Lung (tissue), 12 donors: ENCODE measurements around the gene NCS1. TPM values are rescaled to one million over a fixed set of nuclear protein-coding genes. Genes with fewer than 3 reads are reported as not detected.

Source experiments
- ATAC-seq: fragments of 200-7000 bp; cut with Tn5 transposase; one replicate; pipeline ENCODE4 v1.9.1; 2020; ENCODE audit warnings: moderate number of reproducible peaks; ENCODE audit not compliant: insufficient read depth, low FRiP score
- DNase-seq, 3 donors: peaks; one replicate each; pipeline ENCODE4 v3.0.0-alpha.2; 2013 to 2017
- H3K27ac ChIP-seq, 2 donors: one replicate each; pipeline ENCODE4 v1.5.1; 2013; ENCODE audit warnings: mild to moderate bottlenecking in 2 of 2, moderate library complexity in 2 of 2, control low read depth in 1 of 2, inconsistent platforms in 1 of 2, low read depth in 1 of 2, low read length in 1 of 2
- H3K27me3 ChIP-seq, 3 donors: one replicate each; pipeline ENCODE4 v1.5.1; 2013; ENCODE audit warnings: low read length in 2 of 3; ENCODE audit not compliant: control insufficient read depth in 3 of 3, insufficient read depth in 3 of 3
- H3K36me3 ChIP-seq, 4 donors: one replicate each; pipeline ENCODE4 v1.5.1; 2013; ENCODE audit warnings: low read length in 4 of 4, mild to moderate bottlenecking in 1 of 4, moderate library complexity in 1 of 4; ENCODE audit not compliant: control insufficient read depth in 4 of 4, insufficient read depth in 4 of 4
- H3K4me1 ChIP-seq, 5 donors: one replicate each; pipeline ENCODE4 v1.5.1; 2013; ENCODE audit warnings: low read length in 5 of 5, mild to moderate bottlenecking in 2 of 5, moderate library complexity in 1 of 5; ENCODE audit not compliant: control insufficient read depth in 5 of 5, insufficient read depth in 5 of 5
- H3K4me3 ChIP-seq: one replicate; pipeline ENCODE4 v1.5.1; 2013; ENCODE audit warnings: mild to moderate bottlenecking, control low read depth, moderate library complexity
- H3K9ac ChIP-seq, 2 donors: one replicate each; pipeline ENCODE4 v1.5.1; 2013; ENCODE audit warnings: low read length in 2 of 2, control low read depth in 1 of 2; ENCODE audit not compliant: insufficient read depth in 1 of 2
- H3K9me3 ChIP-seq, 4 donors: one replicate each; pipeline ENCODE4 v1.5.1; 2013; ENCODE audit warnings: low read length in 3 of 4, mild to moderate bottlenecking in 1 of 4, moderate library complexity in 1 of 4; ENCODE audit not compliant: control insufficient read depth in 4 of 4, insufficient read depth in 3 of 4
- CTCF ChIP-seq: IDR thresholded peaks from 2 replicates; pipeline ENCODE4 v1.5.1; 2012; ENCODE audit warnings: mild to moderate bottlenecking; ENCODE audit errors: control extremely low read depth, extremely low read depth
- WGBS, 2 donors: extraction: QIAGEN DNeasy Blood & Tissue Kit; methylation state at CpG; one replicate each; pipeline ENCODE4 v1.1.7; 2013; 5-methylcytosine and 5-hydroxymethylcytosine counted together
- polyA plus RNA-seq, 2 donors: library from polyadenylated mRNA; stranded (reverse); fragments of 200-250 nt; gene quantifications; one replicate each; pipeline ENCODE4 v1.2.1, GENCODE V29; 2013
- total RNA-seq, 2 donors: library from RNA; depleted of rRNA in 1 of 2; stranded (reverse); fragments of >200 nt in 1 of 2; gene quantifications; one replicate each; pipeline ENCODE4 v1.2.1, GENCODE V29; 2014 to 2021
- donor health status: control.
- donor health status: control.
- donor health status: Bipolar disorder and iron deficiency.
- donor health status: healthy.
- donor health status: DM: yes; HTN: yes; CAD: no.

Gene NCS1
- total and polyA plus RNA-seq, 4 donors = 5.8 to 27.5 (median 6.5) TPM

GRCh38 chr9:130194378-130194932 lies 22.3 kb downstream of the NCS1 start:
- DNase-seq = no peak
- 52 to 87% methylated on average over 8 of the region's 8 CpGs for WGBS, 2 donors
- H3K4me1 ChIP-seq = peaks cover 0 to 55% (median 4%) of the 10 kb centered on the region in 5 donors

GRCh38 chr9:130195638-130196037 lies 23.4 kb downstream of the NCS1 start:
- DNase-seq = no peak
- Histone ChIP-seq H3K9ac (no peak overlapping the region), H3K4me3 (no peak overlapping the region), H3K27ac (no peak overlapping the region), H3K36me3 (no peaks in the 10 kb centered on the region), H3K4me1 (peaks cover 0 to 67% (median 5%) of the 10 kb centered on the region in 5 donors), H3K27me3 (no peaks in the 10 kb centered on the region), H3K9me3 (peaks cover 0 to 2% (median 0%) of the 10 kb centered on the region in 4 donors)
- no peak for TF ChIP-seq CTCF
- no peak for ATAC-seq
- 85 to 92% methylated on average over 15 of the region's 15 CpGs for WGBS, 2 donors

More at GRCh38 chr9:130194378-130194932, 22.3 kb downstream of the NCS1 start:
- no peaks in the 10 kb centered on the region for H3K36me3 ChIP-seq
- peaks cover 0 to 2% (median 0%) of the 10 kb centered on the region in 4 donors for H3K9me3 ChIP-seq
- no peak overlapping the region for H3K27ac ChIP-seq
- no peaks in the 10 kb centered on the region for H3K27me3 ChIP-seq
- H3K4me3 ChIP-seq = no peak overlapping the region
- no peak for TF ChIP-seq CTCF
- H3K9ac ChIP-seq = no peak overlapping the region
- ATAC-seq = no peak

- Histone ChIP-seq H3K4me3 (no peak overlapping the region), H3K4me1 (peaks cover 0 to 74% (median 5%) of the 10 kb centered on the region in 5 donors), H3K27ac (no peak overlapping the region), H3K36me3 (no peaks in the 10 kb centered on the region), H3K9me3 (peaks cover 0 to 2% (median 0%) of the 10 kb centered on the region in 4 donors), H3K27me3 (no peaks in the 10 kb centered on the region), H3K9ac (no peak overlapping the region)
- WGBS, 2 donors = 49% methylated on average over 5 of the region's 5 CpGs
- peak; percentile 86 to 91 (median 86) for DNase-seq
- no peak for ATAC-seq
- TF ChIP-seq CTCF = no peak
Observed at GRCh38 chr9:130196643-130197042, 24.4 kb downstream of the NCS1 start.

GRCh38 chr9:130197386-130197785 lies 25.2 kb downstream of the NCS1 start:
- Histone ChIP-seq H3K27ac (no peak overlapping the region), H3K27me3 (no peaks in the 10 kb centered on the region), H3K4me1 (peaks cover 0 to 70% (median 5%) of the 10 kb centered on the region in 5 donors), H3K9me3 (peaks cover 0 to under 1% (median 0%) of the 10 kb centered on the region in 4 donors), H3K4me3 (no peak overlapping the region), H3K9ac (no peak overlapping the region), H3K36me3 (no peaks in the 10 kb centered on the region)
- no peak for TF ChIP-seq CTCF
- DNase-seq (no peak), ATAC-seq (no peak)
- 90 to 92% methylated on average over 9 of the region's 9 CpGs for WGBS, 2 donors
